Activated T-helper 1 cell treated with anti-CD3 and anti-CD28 coated beads, Interleukin-12 subunit alpha, Interleukin-12 subunit beta, Interleukin-2, Interleukin-4 antibody, amounts not matched to agents 30 ng/mL and 10 ng/mL and 1 ng/mL, durations not matched to agents 14 hours and 24 hours and 36 hours (primary cell): ENCODE data around the gene TEP1. TPM values are rescaled to one million over a fixed set of nuclear protein-coding genes. Genes with fewer than 3 reads are reported as not detected.

ENCODE experiments used
- DNase-seq: peaks from one replicate; pipeline ENCODE4 v3.0.0; 2021; ENCODE audit warnings: low spot score
- H3K27ac Mint-ChIP-seq: one replicate; pipeline ENCODE4 v1.8.0; 2021; ENCODE audit warnings: mild to moderate bottlenecking, mixed read lengths
- H3K27me3 Mint-ChIP-seq: one replicate; pipeline ENCODE4 v1.8.0; 2022; ENCODE audit warnings: mild to moderate bottlenecking, moderate library complexity, mixed read lengths; ENCODE audit not compliant: insufficient read depth
- H3K36me3 Mint-ChIP-seq: one replicate; pipeline ENCODE4 v1.8.0; 2021; ENCODE audit warnings: low read depth, mixed read lengths
- H3K4me1 Mint-ChIP-seq: one replicate; pipeline ENCODE4 v1.8.0; 2021; ENCODE audit warnings: low read depth, mixed read lengths
- H3K4me3 Mint-ChIP-seq: one replicate; pipeline ENCODE4 v1.8.0; 2021; ENCODE audit warnings: mild to moderate bottlenecking, moderate library complexity, mixed read lengths
- H3K9me3 Mint-ChIP-seq: one replicate; pipeline ENCODE4 v1.8.0; 2021; ENCODE audit warnings: mixed read lengths
- intact Hi-C: fragments of 100-400 bp; cut with micrococcal nuclease; formaldehyde crosslinking; loops from one replicate; pipeline ENCODE4 v1.15.1; 2024
- total RNA-seq: library from RNA; stranded (reverse); gene quantifications from 2 replicates; pipeline ENCODE4 v1.2.3, GENCODE V29; 2022

TEP1 gene
- total RNA-seq, 1 donor from 2014 or later: 41.9 TPM

GRCh38 chr14:20441461-20441860 lies 28.2 kb upstream of the TEP1 start:
- DNase-seq: no peak
- peaks cover 5% of the 10 kb centered on the region for H3K36me3 Mint-ChIP-seq
- H3K4me1 Mint-ChIP-seq: peaks cover 28% of the 10 kb centered on the region
- no peak overlapping the region for H3K4me3 Mint-ChIP-seq
- no peaks in the 10 kb centered on the region for H3K27me3 Mint-ChIP-seq
- intact Hi-C loops: no loop called here
- H3K9me3 Mint-ChIP-seq: no peaks in the 10 kb centered on the region
- H3K27ac Mint-ChIP-seq: no peak overlapping the region

- H3K27me3 Mint-ChIP-seq: no peaks in the 10 kb centered on the region
- no peaks in the 10 kb centered on the region for H3K9me3 Mint-ChIP-seq
- DNase-seq: no peak
- H3K4me3 Mint-ChIP-seq: no peak overlapping the region
- peak overlapping the region; percentile 3 for H3K27ac Mint-ChIP-seq
- intact Hi-C loops: no loop called here
- H3K4me1 Mint-ChIP-seq: peaks cover 28% of the 10 kb centered on the region
- peaks cover 4% of the 10 kb centered on the region for H3K36me3 Mint-ChIP-seq
Observed at GRCh38 chr14:20440882-20441281, 27.6 kb upstream of the TEP1 start.

DNA sequence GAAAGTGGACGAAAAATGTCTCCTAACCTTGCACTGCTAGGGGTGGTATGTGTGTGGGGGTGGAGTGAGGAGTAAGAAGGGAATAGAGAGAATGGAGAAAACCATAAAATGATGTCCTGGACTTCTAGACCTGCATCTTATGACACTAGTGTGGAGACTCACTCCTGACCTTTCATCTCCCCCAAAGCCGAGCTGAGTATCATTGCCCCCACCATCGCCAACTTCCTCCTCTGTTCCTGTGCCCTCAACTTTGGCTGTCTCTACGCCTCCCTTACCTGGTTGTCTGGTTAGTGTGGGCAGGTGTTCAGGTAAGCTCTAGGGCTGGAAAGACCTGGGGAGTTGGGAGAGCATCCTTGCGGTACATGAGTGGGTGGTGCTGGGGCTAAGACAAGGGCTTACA lies 27.2 kb upstream of the TEP1 start:
- intact Hi-C loops: no loop called here

GRCh38 chr14:20438664-20439063 lies 25.4 kb upstream of the TEP1 start:
- no peaks in the 10 kb centered on the region for H3K9me3 Mint-ChIP-seq

More for the DNA sequence above, 27.2 kb upstream of the TEP1 start:
- no peaks in the 10 kb centered on the region for H3K27me3 Mint-ChIP-seq
- peaks cover 4% of the 10 kb centered on the region for H3K36me3 Mint-ChIP-seq
- no peak overlapping the region for H3K27ac Mint-ChIP-seq
- H3K9me3 Mint-ChIP-seq: no peaks in the 10 kb centered on the region
- H3K4me3 Mint-ChIP-seq: no peak overlapping the region
- H3K4me1 Mint-ChIP-seq: peaks cover 28% of the 10 kb centered on the region
- no peak for DNase-seq

GRCh38 chr14:20436363-20436755 lies 23.1 kb upstream of the TEP1 start:
- no peaks in the 10 kb centered on the region for H3K9me3 Mint-ChIP-seq
- H3K27me3 Mint-ChIP-seq: no peaks in the 10 kb centered on the region
- intact Hi-C loops: no loop called here
- H3K4me3 Mint-ChIP-seq: no peak overlapping the region
- peaks cover 14% of the 10 kb centered on the region for H3K4me1 Mint-ChIP-seq
- H3K36me3 Mint-ChIP-seq: no peaks in the 10 kb centered on the region
- no peak for DNase-seq
- H3K27ac Mint-ChIP-seq: no peak overlapping the region

More at GRCh38 chr14:20438664-20439063, 25.4 kb upstream of the TEP1 start:
- H3K36me3 Mint-ChIP-seq: peaks cover 4% of the 10 kb centered on the region
- H3K4me1 Mint-ChIP-seq: peaks cover 28% of the 10 kb centered on the region
- H3K27ac Mint-ChIP-seq: no peak overlapping the region
- intact Hi-C loops: no loop called here
- H3K27me3 Mint-ChIP-seq: no peaks in the 10 kb centered on the region
- H3K4me3 Mint-ChIP-seq: no peak overlapping the region
- no peak for DNase-seq

DNA sequence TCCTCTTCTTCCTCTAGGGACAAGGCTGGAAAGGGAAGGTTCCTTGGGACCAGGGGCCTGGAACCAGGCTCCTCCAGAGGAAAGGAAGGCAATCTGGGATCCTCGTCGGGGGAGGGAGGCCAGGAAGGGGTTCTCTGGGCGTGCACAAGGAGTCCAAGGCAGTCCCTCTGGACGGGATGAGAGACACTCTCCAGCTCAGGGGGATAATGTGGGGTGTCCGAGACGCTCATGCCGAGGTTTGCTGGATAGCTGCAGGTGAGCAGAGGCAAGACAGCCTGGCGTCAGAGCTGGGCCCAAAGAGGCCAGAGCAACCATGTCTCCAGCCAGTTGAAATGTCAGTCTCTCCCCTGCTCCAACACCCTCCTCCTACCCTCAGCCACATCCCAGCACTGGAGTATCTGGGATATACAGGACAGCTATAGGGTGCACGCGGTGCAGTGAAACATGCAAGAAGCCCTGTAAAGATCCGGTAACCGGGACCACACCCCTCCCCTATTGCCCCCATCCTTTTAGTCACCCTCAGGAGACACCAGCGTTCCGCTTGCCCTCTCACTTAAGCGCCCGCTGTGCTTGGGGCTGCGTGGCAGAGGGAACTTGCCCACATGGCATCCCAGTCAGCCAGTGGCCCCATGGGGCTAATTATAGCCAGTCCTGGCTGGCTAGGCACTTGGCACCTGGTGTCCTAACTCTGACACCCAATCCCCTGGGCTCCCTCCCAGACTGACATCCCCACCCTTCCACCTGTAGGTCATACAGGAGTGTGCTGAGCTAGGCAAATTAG lies 22.5 kb upstream of the TEP1 start, which contains the start of gene KLHL33:
Gene KLHL33, minus strand, starts transcription at position 585 of the 781 bp plus-strand sequence. Its CDS starts 355 bp downstream, at position 230.
- DNase-seq: no peak
- H3K4me3 Mint-ChIP-seq: no peak within 1 kb of the TSS
- H3K9me3 Mint-ChIP-seq: no peaks in the 10 kb centered on the region
- no peaks in the 10 kb centered on the region for H3K36me3 Mint-ChIP-seq
- peaks cover 8% of the 10 kb centered on the region for H3K4me1 Mint-ChIP-seq
- no peak within 1 kb of the TSS for H3K27ac Mint-ChIP-seq
- H3K27me3 Mint-ChIP-seq: no peaks in the 10 kb centered on the region
- intact Hi-C loops: no loop called here

DNA sequence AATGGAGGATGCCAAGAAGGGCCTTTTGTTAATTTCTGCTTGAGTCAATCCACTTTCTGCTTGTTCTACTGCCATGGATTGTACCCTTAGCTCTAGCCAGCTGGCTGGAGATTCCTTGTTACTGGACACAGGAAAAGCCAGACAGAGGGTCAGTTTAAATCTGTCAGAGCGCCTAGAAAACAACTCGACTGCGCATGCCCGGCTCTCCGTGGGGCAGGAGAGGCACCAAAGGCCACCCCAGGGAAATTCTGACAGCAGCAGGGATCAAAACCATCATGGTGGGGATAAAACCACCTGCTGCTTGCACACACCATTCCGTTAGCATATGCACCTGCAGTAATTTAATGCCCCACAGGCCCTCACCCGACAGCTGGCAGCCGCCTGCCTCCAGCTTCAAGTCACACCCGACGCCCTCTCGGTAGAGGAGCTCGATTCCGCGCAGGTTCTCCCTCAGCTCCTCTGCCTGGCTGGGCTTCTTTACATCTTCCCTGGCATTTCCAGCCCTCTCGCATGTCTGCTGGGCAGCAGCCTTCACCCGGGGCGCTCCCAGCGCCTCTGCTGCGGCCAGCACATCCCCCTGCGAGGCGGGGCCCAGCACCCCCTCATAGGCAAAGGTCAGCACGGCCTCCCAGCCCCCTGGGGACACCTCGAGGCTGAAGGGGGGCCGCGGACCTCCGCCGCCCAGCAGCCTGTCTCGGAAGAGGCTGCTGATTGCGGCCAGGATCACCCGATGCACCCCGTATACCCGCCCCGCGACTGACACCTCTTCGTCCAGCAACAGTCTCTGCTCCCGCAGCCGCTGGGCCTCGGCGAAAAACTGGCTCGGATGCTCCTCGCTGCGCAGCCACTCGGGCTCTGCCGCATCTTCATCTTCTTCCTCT lies 21.6 kb upstream of the TEP1 start:
- DNase-seq: no peak
- H3K4me3 Mint-ChIP-seq: no peak overlapping the region
- intact Hi-C loops: no loop called here
- H3K9me3 Mint-ChIP-seq: no peaks in the 10 kb centered on the region
- no peak overlapping the region for H3K27ac Mint-ChIP-seq
- no peaks in the 10 kb centered on the region for H3K27me3 Mint-ChIP-seq
- H3K4me1 Mint-ChIP-seq: no peaks in the 10 kb centered on the region
- no peaks in the 10 kb centered on the region for H3K36me3 Mint-ChIP-seq

DNA sequence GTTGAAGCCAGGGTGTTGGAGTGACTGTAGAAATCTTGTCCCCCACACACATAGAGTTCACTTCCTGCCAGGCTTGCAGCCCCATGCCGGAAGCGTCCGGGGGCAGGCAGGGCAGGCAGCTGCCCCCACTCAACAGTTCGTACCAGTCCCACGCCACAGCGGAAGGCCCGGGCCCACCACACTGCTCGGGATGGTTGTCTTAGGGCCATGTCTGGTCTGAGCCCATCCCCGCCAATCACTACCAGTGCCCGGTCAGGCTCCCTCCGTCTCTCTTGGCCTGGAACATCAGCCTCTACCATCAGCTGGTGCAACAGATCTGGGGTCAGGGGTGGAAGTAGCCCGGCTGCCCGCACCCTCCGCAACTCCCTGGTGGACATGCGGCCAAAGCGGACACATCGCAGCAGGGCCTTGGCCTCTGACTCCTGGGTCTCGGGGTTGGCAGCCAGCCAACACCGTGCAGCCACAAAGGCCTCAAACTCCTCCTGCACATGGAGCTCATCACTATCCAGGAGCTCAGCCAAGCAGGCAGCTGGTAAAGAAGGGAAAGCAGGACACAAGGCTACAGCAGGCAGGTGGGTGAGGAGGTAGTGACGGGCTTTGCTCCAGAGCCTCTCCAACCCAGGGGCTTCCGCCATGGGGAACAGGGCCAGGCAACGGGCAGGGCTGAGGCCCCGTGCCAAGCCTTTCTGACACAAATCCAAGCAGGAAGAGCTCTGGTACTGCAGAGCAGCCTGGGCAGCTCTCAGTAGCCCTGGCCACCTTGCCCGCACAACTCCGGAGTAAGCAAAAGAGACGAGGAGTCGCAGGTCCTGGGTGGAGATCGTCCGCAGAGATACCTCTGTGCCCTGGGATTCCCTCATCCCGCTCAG lies 16.7 kb upstream of the TEP1 start:
- Mint-ChIP-seq H3K27ac (no peak overlapping the region), H3K4me3 (no peak overlapping the region), H3K36me3 (no peaks in the 10 kb centered on the region)

GRCh38 chr14:20428802-20429201 lies 15.5 kb upstream of the TEP1 start:
- intact Hi-C loops: no loop called here
- no peaks in the 10 kb centered on the region for H3K36me3 Mint-ChIP-seq
- no peaks in the 10 kb centered on the region for H3K9me3 Mint-ChIP-seq
- H3K27ac Mint-ChIP-seq: no peak overlapping the region
- H3K4me3 Mint-ChIP-seq: no peak overlapping the region
- peaks cover 27% of the 10 kb centered on the region for H3K4me1 Mint-ChIP-seq
- DNase-seq: no peak
- peaks cover 2% of the 10 kb centered on the region for H3K27me3 Mint-ChIP-seq

More for the DNA sequence above, 16.7 kb upstream of the TEP1 start:
- Mint-ChIP-seq H3K4me1 (peaks cover 27% of the 10 kb centered on the region), H3K27me3 (no peaks in the 10 kb centered on the region), H3K9me3 (no peaks in the 10 kb centered on the region)
- intact Hi-C loops: no loop called here
- DNase-seq: no peak

GRCh38 chr14:20428010-20428365 lies 14.7 kb upstream of the TEP1 start:
- H3K9me3 Mint-ChIP-seq: no peaks in the 10 kb centered on the region
- intact Hi-C loops: no loop called here
- peaks cover 2% of the 10 kb centered on the region for H3K27me3 Mint-ChIP-seq
- no peak for DNase-seq
- no peaks in the 10 kb centered on the region for H3K36me3 Mint-ChIP-seq
- H3K4me1 Mint-ChIP-seq: peaks cover 27% of the 10 kb centered on the region
- no peak overlapping the region for H3K4me3 Mint-ChIP-seq
- H3K27ac Mint-ChIP-seq: peak overlapping the region; percentile 83

- intact Hi-C loops: loop anchor here (1.0 kb wide), 1 partner anchor 14 kb away; the partner anchor contains the start of gene TEP1
- Mint-ChIP-seq H3K36me3 (no peaks in the 10 kb centered on the region), H3K4me1 (peaks cover 27% of the 10 kb centered on the region), H3K27ac (peak overlapping the region; percentile 83), H3K27me3 (peaks cover 4% of the 10 kb centered on the region), H3K4me3 (peak overlapping the region; percentile 13), H3K9me3 (no peaks in the 10 kb centered on the region)
- DNase-seq: no peak
Observed at GRCh38 chr14:20427231-20428009, 14.1 kb upstream of the TEP1 start.

GRCh38 chr14:20424851-20425250 lies 11.6 kb upstream of the TEP1 start:
- Mint-ChIP-seq H3K4me1 (peaks cover 26% of the 10 kb centered on the region), H3K27ac (no peak overlapping the region), H3K9me3 (no peaks in the 10 kb centered on the region), H3K4me3 (no peak overlapping the region), H3K36me3 (no peaks in the 10 kb centered on the region), H3K27me3 (peaks cover 4% of the 10 kb centered on the region)
- no peak for DNase-seq
- intact Hi-C loops: no loop called here
